Measurements from ENCODE around the gene MAPK7. TPM values are rescaled to one million over a fixed set of nuclear protein-coding genes. Genes with fewer than 3 reads are reported as not detected.
A peak's percentile ranks its signal among the peaks of the same experiment; 100 is the strongest.

Gene MAPK7
- total and polyA plus RNA-seq, 9 of the 15 experiments (the other 6 are each of a cell fraction or from before 2014, with no cell fraction given): 0.46 to 7.5 (median 2.5) TPM

DNA sequence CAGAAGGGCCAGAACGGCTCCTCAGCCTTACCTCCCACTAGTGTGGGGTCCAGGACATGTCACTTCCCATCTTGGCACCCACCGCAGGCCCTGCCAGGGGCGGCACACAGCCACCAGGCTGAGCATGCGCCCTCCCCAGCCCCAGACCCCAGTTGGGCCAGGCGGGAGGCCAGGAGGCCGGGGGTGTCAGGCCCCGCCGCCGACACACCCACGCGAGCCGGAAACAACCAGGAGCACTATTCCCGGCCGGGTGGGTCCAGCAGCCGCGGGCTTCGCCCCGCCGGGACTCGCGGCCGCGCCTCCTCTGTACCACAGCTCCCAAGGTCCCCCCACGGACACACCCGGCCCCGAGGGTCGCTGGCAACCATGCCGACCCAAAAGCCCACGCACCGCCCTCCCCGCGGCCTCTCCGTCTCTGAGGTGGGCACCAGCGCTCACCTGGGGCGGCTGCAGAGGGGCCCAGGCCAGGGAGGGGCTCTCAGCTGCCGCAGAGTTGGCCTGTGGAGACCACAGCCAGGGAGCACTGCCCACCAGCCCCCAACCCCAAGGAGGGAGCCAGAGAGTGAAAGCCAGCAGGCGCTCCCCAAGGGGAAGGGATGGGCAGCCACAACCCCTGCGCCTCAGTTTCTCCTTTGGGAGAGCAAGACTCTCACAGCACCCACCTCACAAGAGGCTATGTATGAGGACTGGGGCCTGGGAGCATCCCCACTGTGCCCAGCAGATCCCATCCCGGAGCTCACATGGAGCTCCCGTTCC is 33.8 kb upstream of the MAPK7 start:
- POLR2A ChIA-PET: no interaction called here
- H3K27ac ChIP-seq (ENCODE audit: extremely low read depth, low read depth, low read length): no peak overlapping the region
- BruUV-seq (replicated peaks): no TSS peak
- H3K36me3 ChIP-seq (ENCODE audit: control insufficient read depth, insufficient read depth, low read length): no peaks in the 10 kb centered on the region
- no peak overlapping the region for H3K4me2 ChIP-seq (ENCODE audit: insufficient read depth, low read length)
- ATAC-seq (no peak), FAIRE-seq (no peak), DNase-seq (ENCODE audit: extremely low read depth in 1 of 4, low spot score in 3 of 4) (no peak)
- H3K9me1 ChIP-seq (ENCODE audit: control insufficient read depth, insufficient read depth, low read length): no peaks in the 10 kb centered on the region
- TF ChIP-seq IRF2 (CRISPR knock-in tag; IDR thresholded peaks at IDR 0.05) (no peak), RFX5 (IDR thresholded peaks at IDR 0.05; ENCODE audit: low read depth, low read length) (no peak), ZSCAN32 (CRISPR knock-in tag; IDR thresholded peaks at IDR 0.05) (no peak), POLR2G (IDR thresholded peaks at IDR 0.05; ENCODE audit: low read depth, low read length) (peak; percentile 38), ETV6 (IDR thresholded peaks at IDR 0.05; ENCODE audit: borderline replicate concordance in 1 of 2, low read depth in 2 of 2, low read length in 1 of 2) (no peak), ETV6 (CRISPR knock-in tag; IDR thresholded peaks at IDR 0.05; ENCODE audit: borderline replicate concordance) (no peak)
- H3K27me3 ChIP-seq (ENCODE audit: control insufficient read depth in 2 of 2, insufficient read depth in 2 of 2, low read length in 2 of 2): no peaks in the 10 kb centered on the region
- H4K20me1 ChIP-seq (replicated peaks; ENCODE audit: control insufficient read depth, insufficient read depth, low read length): no peaks in the 10 kb centered on the region; the same call in 1 of the 2 replicates
- intact Hi-C loops (cut with micrococcal nuclease): no loop called here
- no peak overlapping the region for H3K9ac ChIP-seq (ENCODE audit: insufficient read depth in 1 of 2, low read depth in 2 of 2, low read length in 2 of 2)
- CTCF ChIA-PET (ENCODE audit: low intra/inter-chr PET ratio): interaction anchor here (0.6 kb wide), 1 partner anchor 123 kb away, joined by 3 read pairs; no protein-coding TSS in a partner anchor
- H3K4me3 ChIP-seq: no peak overlapping the region
- H3K4me1 ChIP-seq (replicated peaks in 1 of 2; ENCODE audit: control insufficient read depth in 2 of 2, insufficient read depth in 2 of 2, low read length in 2 of 2): peaks cover 22 to 47% of the 10 kb centered on the region in 2 experiments
- no peaks in the 10 kb centered on the region for H3K9me3 ChIP-seq (replicated peaks; ENCODE audit: control insufficient read depth, insufficient read depth, low read depth, low read length)
- WGBS (ENCODE audit: insufficient coverage, low coverage, missing lambda C conversion rate): 83% methylated on average over 3 of the region's 40 CpGs
- in situ Hi-C loops (cut with MboI): no loop called here
- no peaks in the 10 kb centered on the region for H3K79me2 ChIP-seq (ENCODE audit: control insufficient read depth, insufficient read depth, low read length)
- no peak overlapping the region for H2AFZ ChIP-seq (ENCODE audit: low read depth, low read length)

All from K562 (cell line).